GM18909 (cell line): Measurements from ENCODE around the gene ZNF511.

Experiments used
- ATAC-seq: cut with Tn5 transposase; IDR thresholded peaks from one replicate; pipeline ENCODE4 v1.9.1; 2021; ENCODE audit warnings: mild to moderate bottlenecking; ENCODE audit not compliant: unreplicated experiment, poor library complexity

Gene ZNF511

GRCh38 chr10:133350283-133350949 lies 41.7 kb downstream of the ZNF511 start:
- ATAC-seq = no peak

GRCh38 chr10:133350950-133351329 lies 42.2 kb downstream of the ZNF511 start:
- ATAC-seq = no peak

GRCh38 chr10:133351408-133352318 lies 42.9 kb downstream of the ZNF511 start:
- ATAC-seq = no peak

GRCh38 chr10:133353202-133353959 lies 44.7 kb downstream of the ZNF511 start:
- ATAC-seq = no peak

- no peak for ATAC-seq
Observed at GRCh38 chr10:133353988-133354605, 45.4 kb downstream of the ZNF511 start.

GRCh38 chr10:133354672-133355240 lies 46.0 kb downstream of the ZNF511 start:
- ATAC-seq = no peak

GRCh38 chr10:133355266-133355665 lies 46.6 kb downstream of the ZNF511 start:
- ATAC-seq = no peak

GRCh38 chr10:133355991-133356390 lies 47.3 kb downstream of the ZNF511 start:
- ATAC-seq = no peak

GRCh38 chr10:133356549-133357284 lies 48.0 kb downstream of the ZNF511 start:
- ATAC-seq = no peak

- ATAC-seq = peak; percentile 64
Observed at GRCh38 chr10:133357285-133358161, 48.8 kb downstream of the ZNF511 start, which contains the start of gene FUOM. FUOM (minus strand) TSS chr10:133358019; CDS start chr10:133358007, 12 bp downstream.

- no peak for ATAC-seq
Observed at GRCh38 chr10:133358162-133358924, 49.6 kb downstream of the ZNF511 start.

GRCh38 chr10:133358925-133359310 lies 50.2 kb downstream of the ZNF511 start:
- ATAC-seq = no peak

GRCh38 chr10:133359554-133359971 lies 50.8 kb downstream of the ZNF511 start:
- no peak for ATAC-seq

GRCh38 chr10:133359972-133360610 lies 51.4 kb downstream of the ZNF511 start:
- ATAC-seq = no peak

- ATAC-seq = no peak
Observed at GRCh38 chr10:133361227-133361626, 52.5 kb downstream of the ZNF511 start.

- no peak for ATAC-seq
Observed at GRCh38 chr10:133361773-133362441, 53.2 kb downstream of the ZNF511 start.
